Stimulated activated CD8-positive, alpha-beta memory T cell treated with anti-CD3 and anti-CD28 coated beads, Interleukin-4, amount 100 ng/mL, for 4 hours (primary cell): ENCODE data around the gene ZNRF1.

Experiments
- DNase-seq, 2 donors: peaks; one replicate each; pipeline ENCODE4 v3.0.0-alpha.2; 2020; ENCODE audit warnings: low read depth in 2 of 2, low spot score in 1 of 2

ZNRF1 gene

DNA sequence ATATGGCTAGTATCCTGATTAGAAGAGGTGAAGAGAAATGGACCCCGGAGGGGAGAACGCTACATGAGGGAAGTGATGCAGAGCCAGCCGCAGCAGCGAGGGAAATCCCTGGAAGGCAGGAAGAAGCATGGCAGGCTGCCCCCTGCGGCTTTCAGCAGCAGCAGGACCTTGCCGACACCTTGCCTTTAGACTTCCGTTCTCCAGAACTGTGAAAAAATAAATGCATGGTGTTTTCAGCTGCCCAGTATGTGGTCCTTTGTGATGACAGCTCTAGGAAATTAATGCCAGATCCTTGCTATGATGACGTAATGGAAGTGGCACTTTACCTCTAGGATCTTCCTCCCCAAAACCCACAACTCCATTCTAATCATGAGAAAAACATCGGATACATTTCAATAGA, 139.8 kb downstream of the ZNRF1 start:
- DNase-seq, result no peak

DNA sequence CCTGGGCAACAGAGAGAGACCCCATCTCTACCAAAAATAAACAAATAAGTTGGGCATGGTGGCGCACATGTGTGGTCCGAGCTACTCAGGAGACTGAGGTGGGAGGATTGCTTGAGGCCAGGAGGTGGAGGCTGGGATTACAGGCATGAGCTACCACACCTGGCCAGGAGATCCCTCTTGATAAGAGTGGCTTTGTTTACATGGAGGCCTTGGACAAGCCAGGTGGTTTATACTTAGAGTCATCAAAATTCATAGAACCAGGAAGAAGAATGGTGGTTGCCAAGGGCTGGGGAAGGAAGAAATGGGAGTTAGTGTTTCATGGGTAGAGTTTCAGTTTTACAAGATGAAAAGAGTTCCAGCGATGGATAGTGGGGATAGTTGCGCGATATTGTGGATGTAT, 140.7 kb downstream of the ZNRF1 start:
- DNase-seq, result no peak

DNA sequence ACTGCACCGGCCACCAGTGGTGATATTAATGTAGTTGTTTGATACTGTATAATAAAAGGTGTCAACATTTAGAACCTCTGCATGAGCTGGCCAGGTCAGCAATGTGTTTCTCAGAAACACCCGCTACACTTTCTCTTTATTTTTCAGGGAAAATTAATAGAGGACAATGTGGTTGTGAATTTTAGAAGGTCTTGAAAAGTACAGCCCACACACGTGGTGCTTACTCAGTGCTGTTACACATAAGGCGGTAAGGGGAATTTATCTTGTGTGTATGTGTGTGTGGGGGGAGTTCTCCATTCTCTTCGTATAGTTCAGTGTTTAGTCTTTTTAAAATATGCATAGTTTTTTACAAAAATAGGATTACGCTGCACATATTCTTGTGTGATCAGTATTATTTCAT, 145.1 kb downstream of the ZNRF1 start:
- DNase-seq, result no peak

DNA sequence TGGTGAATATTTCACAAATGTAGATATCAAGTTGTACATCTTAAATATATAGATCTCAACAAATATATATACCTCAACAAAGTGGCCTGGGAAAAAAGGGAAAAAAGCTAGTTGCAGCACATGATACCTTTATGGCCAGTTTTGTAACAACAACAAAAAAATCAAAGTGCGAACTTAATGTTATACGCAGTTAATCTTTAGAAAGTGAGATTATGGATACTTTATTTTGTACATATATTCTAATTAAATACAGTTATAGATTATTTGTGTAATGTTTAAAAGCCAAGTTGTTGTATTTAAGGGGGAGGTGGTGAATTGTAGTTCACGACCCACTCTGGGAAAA, 149.1 kb downstream of the ZNRF1 start:
- DNase-seq, result no peak

DNA sequence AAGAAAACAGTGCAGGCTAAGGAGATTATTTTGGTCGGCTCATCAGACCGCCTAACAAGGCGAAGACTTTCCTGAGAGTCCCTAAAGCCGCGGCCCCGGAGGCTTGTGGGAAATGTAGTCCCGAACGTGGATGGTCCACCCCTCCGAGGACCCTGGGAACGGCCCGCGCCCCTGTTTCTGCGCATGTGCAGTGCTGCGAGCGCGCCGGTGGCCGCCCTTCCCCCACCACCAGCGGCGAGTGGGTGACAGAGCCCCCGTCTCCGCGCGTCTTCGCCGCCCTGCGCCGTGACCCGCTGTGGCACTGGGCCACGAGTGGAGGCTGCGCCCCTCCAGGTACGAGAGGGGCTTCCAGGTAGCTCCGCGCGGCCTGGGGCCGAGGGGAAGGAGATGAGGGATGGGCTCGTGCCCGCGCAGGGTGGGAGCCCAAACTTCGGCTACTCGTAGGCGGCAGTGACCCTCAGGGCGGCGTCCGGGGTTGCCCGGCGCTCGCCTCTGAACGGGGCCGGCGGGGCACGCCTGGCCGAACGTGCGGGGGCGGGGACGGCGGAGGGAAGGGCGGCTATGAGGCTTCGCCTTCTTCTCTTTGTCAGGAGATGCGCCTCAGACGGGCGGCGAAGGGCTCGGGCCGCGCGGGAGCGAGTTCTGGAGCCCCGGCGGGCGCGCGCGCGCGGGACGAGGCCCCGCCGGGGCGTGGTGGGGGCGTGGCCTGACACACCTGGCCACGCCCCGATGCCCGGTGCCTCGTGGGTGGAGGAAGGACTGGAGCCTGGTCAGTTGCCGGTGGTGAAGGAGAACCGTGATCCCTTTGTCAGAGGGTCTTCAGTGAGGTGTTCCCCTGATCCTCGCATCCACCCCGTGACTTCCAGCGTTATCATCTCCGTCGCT, 149.7 kb downstream of the ZNRF1 start, which contains the start of gene ZFP1:
TSS of gene ZFP1 (plus strand) at position 214 of the 885 bp plus-strand sequence. CDS start 4,428 bp downstream, outside the sequence.
- DNase-seq, result peak; percentile 88 to 93

DNA sequence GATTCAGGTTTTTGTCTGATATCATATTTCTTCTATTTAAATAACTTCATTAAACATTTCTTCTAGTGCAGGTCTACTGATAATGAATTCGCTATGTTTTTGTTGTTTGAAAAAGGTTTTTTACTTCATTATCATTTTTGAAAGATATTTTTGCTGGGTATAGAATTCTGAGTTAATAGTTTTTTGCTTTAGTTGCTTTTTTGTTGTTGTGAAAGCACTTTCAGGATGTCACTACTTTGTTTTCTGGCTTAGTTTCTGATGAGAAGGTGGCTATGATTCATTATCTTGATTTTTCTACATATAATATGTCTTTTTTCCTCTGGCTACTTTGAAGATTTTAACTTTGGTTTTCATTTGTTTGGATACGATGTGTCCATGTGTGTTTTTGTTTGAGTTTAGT, 153.0 kb downstream of the ZNRF1 start:
- DNase-seq, result no peak

DNA sequence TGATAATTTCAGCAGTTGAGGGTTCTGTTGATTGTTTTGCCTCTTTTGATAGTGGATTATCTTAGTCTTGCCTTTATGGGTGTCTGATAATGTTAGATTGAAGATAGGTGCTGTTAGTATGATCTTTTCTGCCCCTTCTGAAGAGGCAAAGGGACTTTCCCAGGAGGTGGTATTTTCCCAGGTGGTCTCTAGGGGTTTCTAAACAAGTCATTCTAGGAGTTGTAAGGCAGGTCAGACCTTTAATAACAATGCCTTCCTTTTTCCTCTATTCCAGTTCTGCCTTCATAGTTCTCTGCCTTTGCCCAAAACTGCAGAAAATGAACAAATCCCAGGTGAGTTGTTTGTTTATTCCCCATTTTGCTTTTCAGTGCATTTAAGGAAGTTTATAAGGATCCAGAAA, 153.8 kb downstream of the ZNRF1 start:
- no peak for DNase-seq

DNA sequence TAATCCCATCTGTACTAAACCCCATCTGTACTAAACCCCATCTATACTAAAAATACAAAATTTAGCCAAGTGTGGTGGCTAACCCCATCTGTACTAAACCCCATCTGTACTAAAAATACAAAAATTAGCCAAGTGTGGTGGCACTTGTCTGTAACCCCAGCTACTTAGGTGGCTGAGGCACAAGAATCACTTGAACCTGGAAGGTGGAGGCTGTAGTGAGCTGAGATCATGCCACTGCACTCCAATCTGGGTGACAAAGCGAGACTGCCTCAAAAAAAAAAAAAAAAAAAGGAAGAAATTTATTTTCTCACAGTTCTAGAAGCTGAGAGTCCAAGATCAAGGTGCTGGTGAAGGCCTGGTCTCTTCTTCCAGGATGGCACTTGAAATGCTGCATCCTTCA, 161.6 kb downstream of the ZNRF1 start:
- DNase-seq, result no peak
